ENCODE measurements around the gene SYCP3.

Gene SYCP3

GRCh38 chr12:101719566-101719965, 19.7 kb downstream of the SYCP3 start:
- DNase-seq (ENCODE audit: low spot score) (no peak), ATAC-seq (ENCODE audit: low read depth) (no peak)
- no peaks in the 10 kb centered on the region for H3K27me3 ChIP-seq (ENCODE audit: insufficient read depth, poor library complexity, severe bottlenecking)
- peaks cover 29% of the 10 kb centered on the region for H3K36me3 ChIP-seq (ENCODE audit: low read depth)
- H3K4me3 ChIP-seq (ENCODE audit: severe bottlenecking) = no peak overlapping the region
- TF ChIP-seq CTCF (IDR thresholded peaks at IDR 0.05; ENCODE audit: poor library complexity, severe bottlenecking) = no peak
- H3K27ac ChIP-seq (ENCODE audit: poor library complexity, severe bottlenecking) = no peak overlapping the region
- H3K9me3 ChIP-seq (ENCODE audit: severe bottlenecking) = no peaks in the 10 kb centered on the region
- no peaks in the 10 kb centered on the region for H3K4me1 ChIP-seq (ENCODE audit: insufficient read depth, poor library complexity, severe bottlenecking)

DNA sequence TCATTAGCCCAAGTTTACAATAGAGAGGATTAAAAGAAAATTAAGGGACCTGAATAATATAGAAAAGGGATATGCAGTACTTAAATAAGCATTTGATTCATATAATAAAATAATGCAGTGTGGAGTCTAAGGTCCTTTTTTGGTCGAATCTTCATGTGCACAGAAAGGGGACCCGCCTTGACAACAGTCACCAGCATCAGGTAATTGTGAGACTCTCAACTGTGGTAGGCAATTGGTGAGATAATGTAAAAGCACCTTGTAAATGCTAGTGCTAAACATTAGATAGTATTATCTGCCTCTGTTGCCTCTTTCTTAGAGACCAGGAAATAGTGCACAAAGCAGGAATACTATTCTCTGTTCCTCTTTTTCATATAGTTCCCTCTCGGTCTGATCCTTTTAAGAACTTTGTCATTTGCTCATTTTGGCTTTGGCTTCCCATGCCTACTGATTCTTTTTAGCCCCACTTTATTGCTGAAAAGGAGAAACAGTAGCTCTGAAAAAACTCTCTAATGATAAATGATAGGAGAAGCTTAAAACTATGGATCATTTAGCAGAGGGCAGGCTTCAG, 24.3 kb downstream of the SYCP3 start:
- Histone ChIP-seq H3K9me3 (ENCODE audit: severe bottlenecking) (no peaks in the 10 kb centered on the region), H3K27me3 (ENCODE audit: insufficient read depth, poor library complexity, severe bottlenecking) (no peaks in the 10 kb centered on the region), H3K27ac (ENCODE audit: poor library complexity, severe bottlenecking) (no peak overlapping the region), H3K4me1 (ENCODE audit: insufficient read depth, poor library complexity, severe bottlenecking) (no peaks in the 10 kb centered on the region), H3K4me3 (ENCODE audit: severe bottlenecking) (no peak overlapping the region), H3K36me3 (ENCODE audit: low read depth) (peaks cover 11% of the 10 kb centered on the region)
- DNase-seq (ENCODE audit: low spot score) (no peak), ATAC-seq (ENCODE audit: low read depth) (no peak)
- TF ChIP-seq CTCF (IDR thresholded peaks at IDR 0.05; ENCODE audit: poor library complexity, severe bottlenecking) = no peak

- no peak for DNase-seq (ENCODE audit: low spot score)
- no peak for TF ChIP-seq CTCF (IDR thresholded peaks at IDR 0.05; ENCODE audit: poor library complexity, severe bottlenecking)
- Histone ChIP-seq H3K27me3 (ENCODE audit: insufficient read depth, poor library complexity, severe bottlenecking) (no peaks in the 10 kb centered on the region), H3K36me3 (ENCODE audit: low read depth) (peaks cover 7% of the 10 kb centered on the region), H3K9me3 (ENCODE audit: severe bottlenecking) (no peaks in the 10 kb centered on the region), H3K4me1 (ENCODE audit: insufficient read depth, poor library complexity, severe bottlenecking) (no peaks in the 10 kb centered on the region), H3K4me3 (ENCODE audit: severe bottlenecking) (no peak overlapping the region), H3K27ac (ENCODE audit: poor library complexity, severe bottlenecking) (no peak overlapping the region)
- ATAC-seq (ENCODE audit: low read depth) = no peak
Measured at GRCh38 chr12:101713930-101714329, 25.3 kb downstream of the SYCP3 start.

GRCh38 chr12:101713059-101713682, 26.1 kb downstream of the SYCP3 start:
- DNase-seq (ENCODE audit: low spot score) (no peak), ATAC-seq (ENCODE audit: low read depth) (no peak)
- no peaks in the 10 kb centered on the region for H3K4me1 ChIP-seq (ENCODE audit: insufficient read depth, poor library complexity, severe bottlenecking)
- H3K4me3 ChIP-seq (ENCODE audit: severe bottlenecking) = no peak overlapping the region
- H3K9me3 ChIP-seq (ENCODE audit: severe bottlenecking) = no peaks in the 10 kb centered on the region
- no peak for TF ChIP-seq CTCF (IDR thresholded peaks at IDR 0.05; ENCODE audit: poor library complexity, severe bottlenecking)
- peaks cover 7% of the 10 kb centered on the region for H3K36me3 ChIP-seq (ENCODE audit: low read depth)
- H3K27ac ChIP-seq (ENCODE audit: poor library complexity, severe bottlenecking) = no peak overlapping the region
- no peaks in the 10 kb centered on the region for H3K27me3 ChIP-seq (ENCODE audit: insufficient read depth, poor library complexity, severe bottlenecking)

DNA sequence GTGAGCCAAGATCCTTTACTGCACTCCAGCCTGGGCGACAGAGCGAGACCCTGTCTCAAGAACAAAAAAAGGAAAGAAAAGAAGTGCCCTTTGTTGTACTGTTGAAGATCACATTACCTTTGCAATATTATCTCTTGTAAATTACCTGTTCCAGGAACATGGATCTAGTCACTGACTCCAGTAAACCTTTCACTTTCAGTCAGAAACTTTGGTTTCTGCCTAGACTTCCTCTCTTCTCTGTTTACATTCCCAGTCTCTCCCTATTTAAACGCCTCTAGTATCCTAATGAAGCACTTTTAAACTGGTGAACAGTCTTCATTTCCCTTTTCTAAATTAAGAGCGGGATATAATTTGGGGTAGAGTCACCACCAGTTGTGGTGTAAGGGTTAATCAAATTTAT, 29.0 kb downstream of the SYCP3 start:
- H3K4me3 ChIP-seq (ENCODE audit: severe bottlenecking) = no peak overlapping the region
- no peak for TF ChIP-seq CTCF (IDR thresholded peaks at IDR 0.05; ENCODE audit: poor library complexity, severe bottlenecking)
- no peaks in the 10 kb centered on the region for H3K27me3 ChIP-seq (ENCODE audit: insufficient read depth, poor library complexity, severe bottlenecking)
- ATAC-seq (ENCODE audit: low read depth) (no peak), DNase-seq (ENCODE audit: low spot score) (no peak)
- no peak overlapping the region for H3K27ac ChIP-seq (ENCODE audit: poor library complexity, severe bottlenecking)
- H3K36me3 ChIP-seq (ENCODE audit: low read depth) = no peaks in the 10 kb centered on the region; the same call in 1 of the 2 replicates
- H3K9me3 ChIP-seq (ENCODE audit: severe bottlenecking) = no peaks in the 10 kb centered on the region
- no peaks in the 10 kb centered on the region for H3K4me1 ChIP-seq (ENCODE audit: insufficient read depth, poor library complexity, severe bottlenecking)

Measured in RWPE2 (cell line).